Left ventricle myocardium superior (tissue), 1 donor: ENCODE measurements around the gene KIAA0930. TPM values are rescaled to one million over a fixed set of nuclear protein-coding genes. Genes with fewer than 3 reads are reported as not detected.
A peak's percentile ranks its signal among the peaks of the same experiment; 100 is the strongest.

ENCODE experiments used
- ATAC-seq: fragments of 200-7000 bp; cut with Tn5 transposase; one replicate; pipeline ENCODE4 v1.9.1; 2020; ENCODE audit warnings: mild to moderate bottlenecking, moderate library complexity
- DNase-seq: peaks from one replicate; pipeline ENCODE4 v3.0.0-alpha.2; 2020
- intact Hi-C: fragments of 100-400 bp; cut with micrococcal nuclease; formaldehyde crosslinking; loops from one replicate; pipeline ENCODE4 v1.11.0; 2022
- total RNA-seq: library from RNA; stranded (reverse); fragmentation: NEBNext Ultra II Directional; extraction: Animal tissue kit (Norgen Biotek cat#: 25700); gene quantifications from one replicate; pipeline ENCODE4 v1.2.1, GENCODE V29; 2021
- donor health status: DM: no; HTN: yes; CAD: no; lungs with severe emphysema.

KIAA0930 gene
- total RNA-seq, 1 donor from 2014 or later = 24.1 TPM

- intact Hi-C loops = no loop called here
- DNase-seq = no peak
Observed at GRCh38 chr22:45240104-45240809, 437 bp downstream of the KIAA0930 start.

GRCh38 chr22:45239681-45240051, 1.0 kb downstream of the KIAA0930 start:
- no peak for ATAC-seq
- DNase-seq = no peak
- intact Hi-C loops = no loop called here

More at GRCh38 chr22:45240104-45240809, 437 bp downstream of the KIAA0930 start:
- peak; percentile 11 for ATAC-seq

GRCh38 chr22:45238957-45239680, 1.6 kb downstream of the KIAA0930 start:
- peak; percentile 20 for ATAC-seq
- DNase-seq = no peak
- intact Hi-C loops = no loop called here

GRCh38 chr22:45238076-45238956, 2.4 kb downstream of the KIAA0930 start:
- no peak for ATAC-seq
- no peak for DNase-seq
- intact Hi-C loops = no loop called here

- intact Hi-C loops = no loop called here
- no peak for ATAC-seq
- no peak for DNase-seq
Observed at GRCh38 chr22:45237065-45237990, 3.4 kb downstream of the KIAA0930 start.

GRCh38 chr22:45235851-45236342, 4.8 kb downstream of the KIAA0930 start:
- intact Hi-C loops = no loop called here
- ATAC-seq (no peak), DNase-seq (no peak)

GRCh38 chr22:45235101-45235777, 5.5 kb downstream of the KIAA0930 start:
- intact Hi-C loops = no loop called here
- ATAC-seq = peak; percentile 61

GRCh38 chr22:45233827-45234226, 6.9 kb downstream of the KIAA0930 start:
- ATAC-seq (no peak), DNase-seq (no peak)
- intact Hi-C loops = no loop called here

More at GRCh38 chr22:45235101-45235777, 5.5 kb downstream of the KIAA0930 start:
- peak; percentile 58 for DNase-seq

- ATAC-seq (no peak), DNase-seq (no peak)
- intact Hi-C loops = no loop called here
Observed at GRCh38 chr22:45233386-45233785, 7.3 kb downstream of the KIAA0930 start.

- DNase-seq (no peak), ATAC-seq (no peak)
- intact Hi-C loops = no loop called here
Observed at GRCh38 chr22:45231293-45231692, 9.4 kb downstream of the KIAA0930 start.

GRCh38 chr22:45230026-45230721, 10.5 kb downstream of the KIAA0930 start:
- DNase-seq = no peak
- intact Hi-C loops = no loop called here
- no peak for ATAC-seq

- intact Hi-C loops = no loop called here
- no peak for DNase-seq
- ATAC-seq = no peak
Observed at GRCh38 chr22:45229181-45229580, 11.5 kb downstream of the KIAA0930 start.

- intact Hi-C loops = no loop called here
- ATAC-seq (peak; percentile 39), DNase-seq (no peak)
Observed at GRCh38 chr22:45228401-45228754, 12.3 kb downstream of the KIAA0930 start.

GRCh38 chr22:45227645-45228400, 12.9 kb downstream of the KIAA0930 start:
- ATAC-seq = peak; percentile 55
- intact Hi-C loops = no loop called here
- DNase-seq = peak; percentile 59

- intact Hi-C loops = no loop called here
- peak; percentile 31 for ATAC-seq
- no peak for DNase-seq
Observed at GRCh38 chr22:45226503-45227186, 14.0 kb downstream of the KIAA0930 start.
